ENCODE measurements around the gene CTNNA3.

CTNNA3 gene

GRCh38 chr10:66085906-66086305 lies 1610.1 kb downstream of the CTNNA3 start:
- no peak for DNase-seq (ENCODE audit: low spot score)

- DNase-seq (ENCODE audit: low spot score), result no peak
Measured at GRCh38 chr10:66071907-66072306, 1624.1 kb downstream of the CTNNA3 start.

DNA sequence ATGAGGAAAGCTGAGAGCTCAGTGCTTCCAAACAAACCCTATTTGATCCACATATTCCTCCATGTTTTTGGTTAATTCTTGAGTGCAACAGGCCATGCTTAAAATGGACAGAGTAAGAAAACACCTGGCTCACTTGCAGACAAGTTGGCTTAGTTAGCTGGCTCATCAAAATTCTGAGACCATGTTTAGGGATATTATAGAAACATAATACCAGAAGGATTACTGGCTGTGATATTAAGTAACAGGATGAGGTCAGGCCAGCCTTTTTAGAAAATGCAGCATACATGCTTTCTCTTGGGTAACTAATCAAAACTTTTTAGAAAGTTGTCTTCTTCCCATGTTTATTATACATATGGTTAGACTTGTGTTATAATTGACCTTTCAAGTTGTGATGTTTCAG lies 1637.4 kb downstream of the CTNNA3 start:
- DNase-seq (ENCODE audit: low spot score), result no peak

- DNase-seq (ENCODE audit: low spot score), result no peak
Measured at GRCh38 chr10:66049335-66049734, 1646.7 kb downstream of the CTNNA3 start.

DNA sequence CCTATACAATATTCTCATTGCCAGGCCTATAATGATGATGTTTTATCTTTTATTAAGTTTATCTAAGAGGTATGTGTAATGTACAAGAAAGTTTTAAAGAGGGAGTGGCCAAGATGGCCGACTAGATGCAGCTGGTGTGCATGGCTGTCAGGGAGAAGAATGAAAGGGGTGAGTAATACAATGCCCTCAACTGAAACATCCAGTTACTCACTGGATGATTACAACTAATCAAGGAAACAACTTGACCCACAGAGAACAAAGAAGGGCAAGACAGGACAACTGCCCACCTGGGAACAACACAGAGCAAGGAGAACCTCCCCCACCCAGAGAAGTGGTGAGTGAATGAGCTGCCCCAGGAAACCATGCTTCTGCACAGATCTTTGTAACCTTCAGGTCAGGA lies 1650.1 kb downstream of the CTNNA3 start:
- no peak for DNase-seq (ENCODE audit: low spot score)

- no peak for DNase-seq (ENCODE audit: low spot score)
Measured at GRCh38 chr10:66041771-66042170, 1654.2 kb downstream of the CTNNA3 start.

- no peak for DNase-seq (ENCODE audit: low spot score)
Measured at GRCh38 chr10:66038623-66039022, 1657.4 kb downstream of the CTNNA3 start.

DNA sequence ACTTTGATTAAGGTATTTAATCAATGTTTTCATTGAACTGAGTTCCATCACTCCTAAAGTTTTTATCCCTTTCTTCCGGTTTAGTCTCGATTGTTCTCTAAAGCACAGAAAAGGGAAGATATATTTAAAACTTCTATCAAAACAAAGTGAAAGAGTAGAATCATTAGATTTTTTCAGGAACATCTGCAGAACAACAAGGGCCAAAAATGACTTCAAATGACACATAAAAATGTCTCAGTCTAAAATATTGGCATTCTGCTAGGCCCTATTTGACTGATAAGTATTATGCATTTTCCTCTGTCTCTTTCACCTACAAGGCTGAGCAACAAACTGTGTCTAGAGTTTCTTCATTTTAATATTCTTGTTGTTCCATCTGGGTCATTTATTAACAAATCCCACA lies 1669.7 kb downstream of the CTNNA3 start:
- DNase-seq (ENCODE audit: low spot score), result no peak

GRCh38 chr10:66025186-66025585 lies 1670.8 kb downstream of the CTNNA3 start:
- no peak for DNase-seq (ENCODE audit: low spot score)

DNA sequence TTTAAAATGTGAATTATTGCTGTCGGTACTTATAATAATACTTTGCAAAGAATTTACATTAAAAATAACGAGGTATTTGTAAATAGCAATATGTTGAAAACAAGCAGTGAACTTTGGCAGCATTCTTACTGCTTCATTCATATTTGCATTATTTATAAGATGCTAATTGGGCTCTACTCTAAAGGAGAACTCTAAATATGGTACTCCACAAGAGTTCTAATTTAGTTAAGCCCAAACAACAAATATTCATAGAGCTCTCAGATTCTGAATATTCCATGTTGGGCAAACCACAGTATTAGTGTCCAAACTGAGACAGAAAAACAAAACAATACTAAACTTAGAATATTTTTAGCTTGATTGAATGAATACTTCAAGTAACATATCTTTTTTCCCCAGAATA lies 1674.6 kb downstream of the CTNNA3 start:
- no peak for DNase-seq (ENCODE audit: low spot score)

GRCh38 chr10:66008221-66008620 lies 1687.8 kb downstream of the CTNNA3 start:
- no peak for DNase-seq (ENCODE audit: low spot score)

DNA sequence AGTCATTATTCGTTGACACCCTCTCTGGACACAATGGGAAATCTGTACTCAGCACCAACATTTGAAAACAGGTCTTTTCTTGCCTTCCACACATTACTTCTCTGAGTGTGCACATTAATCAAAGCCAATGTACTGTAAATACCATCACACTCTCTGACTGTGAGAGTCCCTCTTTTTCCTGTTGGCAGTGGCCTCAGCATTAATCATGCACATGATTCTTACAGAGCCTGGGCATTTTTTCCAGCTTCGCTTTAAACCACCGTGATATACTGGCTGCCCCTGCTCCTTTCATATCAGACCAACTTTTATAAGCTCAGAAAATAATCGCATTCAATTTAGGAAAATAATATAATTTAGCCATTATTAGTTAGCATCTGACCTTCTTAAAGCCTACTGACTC lies 1689.6 kb downstream of the CTNNA3 start:
- no peak for DNase-seq (ENCODE audit: low spot score)

- DNase-seq (ENCODE audit: low spot score), result no peak
Measured at GRCh38 chr10:65993451-65993850, 1702.5 kb downstream of the CTNNA3 start.

- DNase-seq (ENCODE audit: low spot score), result no peak
Measured at GRCh38 chr10:65968871-65969270, 1727.1 kb downstream of the CTNNA3 start.

- DNase-seq (ENCODE audit: low spot score), result no peak
Measured at GRCh38 chr10:65968437-65968836, 1727.6 kb downstream of the CTNNA3 start.

DNA sequence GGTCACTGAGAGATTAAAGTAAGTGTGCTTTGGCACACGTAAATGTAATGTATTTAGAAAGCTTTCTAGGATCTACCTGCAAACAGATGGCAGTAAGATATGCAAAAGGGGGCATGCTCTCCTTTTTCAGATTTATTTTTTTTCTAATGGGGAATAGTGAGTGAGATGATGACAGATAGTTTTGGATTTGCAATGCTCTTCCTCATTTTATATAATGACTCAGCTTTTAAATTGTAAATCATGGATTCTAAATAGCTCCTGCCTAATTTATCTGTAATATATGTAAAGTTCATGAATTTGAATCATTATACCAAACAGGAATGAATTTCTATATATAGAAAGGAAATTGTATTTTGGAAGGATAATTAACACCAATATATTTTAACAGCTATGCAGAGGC lies 1731.8 kb downstream of the CTNNA3 start:
- DNase-seq (ENCODE audit: low spot score), result no peak

DNA sequence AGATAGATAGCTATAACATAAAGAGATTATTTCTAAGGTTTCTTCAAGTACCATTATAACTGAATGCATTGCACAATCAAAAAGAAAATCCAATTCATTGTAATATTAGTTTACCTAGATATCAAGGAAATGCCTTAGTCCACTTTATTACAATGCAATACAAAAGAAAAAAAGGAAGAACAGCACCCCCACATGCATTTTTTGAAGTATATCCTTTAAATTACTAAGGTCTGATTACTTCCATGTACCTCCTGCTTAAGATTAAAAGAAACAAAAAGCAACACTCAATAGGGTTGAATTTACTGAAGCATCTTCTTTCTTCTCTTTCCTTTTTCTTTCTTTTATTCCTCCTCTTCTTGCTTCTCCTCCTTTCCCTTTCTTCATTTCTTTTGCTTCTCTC lies 1743.9 kb downstream of the CTNNA3 start:
- no peak for DNase-seq (ENCODE audit: low spot score)

DNA sequence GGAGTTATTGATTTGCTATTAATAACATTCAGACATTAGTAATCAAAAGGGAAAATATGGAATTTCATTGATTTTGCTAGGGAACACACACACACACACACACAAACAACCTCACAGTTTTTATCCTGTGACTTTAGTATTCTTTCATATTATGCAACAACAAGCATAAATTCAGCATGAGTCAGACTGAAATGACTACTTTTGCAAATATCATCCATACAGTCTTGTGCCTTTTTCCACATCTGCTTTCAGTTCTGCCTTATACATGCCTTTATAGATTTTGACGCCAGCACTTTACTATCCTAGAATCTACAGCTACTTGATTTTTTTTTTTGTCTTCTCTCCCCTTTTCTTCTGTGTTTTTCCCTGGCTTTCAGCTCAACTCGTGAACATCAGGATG lies 1745.9 kb downstream of the CTNNA3 start:
- DNase-seq (ENCODE audit: low spot score), result no peak

DNA sequence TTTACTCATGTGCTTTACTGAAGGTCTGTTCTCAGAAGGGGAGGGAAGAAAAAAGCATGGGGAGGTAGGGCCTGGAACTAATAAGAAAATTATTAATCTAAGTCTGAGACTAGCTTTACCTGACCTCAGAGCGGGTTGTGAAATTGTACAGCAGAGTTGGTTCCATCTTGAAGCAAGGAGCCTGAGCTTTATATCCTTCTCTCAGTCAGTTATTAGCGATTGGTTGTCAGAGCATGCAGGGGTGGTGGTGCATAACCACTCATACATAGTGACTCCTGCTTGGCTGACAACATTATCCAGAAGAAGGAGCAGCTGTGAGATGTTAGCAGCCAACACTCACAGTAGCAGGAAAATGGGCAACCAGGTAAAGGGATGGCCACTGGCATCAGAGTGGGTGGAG lies 1746.5 kb downstream of the CTNNA3 start:
- DNase-seq (ENCODE audit: low spot score), result no peak

DNA sequence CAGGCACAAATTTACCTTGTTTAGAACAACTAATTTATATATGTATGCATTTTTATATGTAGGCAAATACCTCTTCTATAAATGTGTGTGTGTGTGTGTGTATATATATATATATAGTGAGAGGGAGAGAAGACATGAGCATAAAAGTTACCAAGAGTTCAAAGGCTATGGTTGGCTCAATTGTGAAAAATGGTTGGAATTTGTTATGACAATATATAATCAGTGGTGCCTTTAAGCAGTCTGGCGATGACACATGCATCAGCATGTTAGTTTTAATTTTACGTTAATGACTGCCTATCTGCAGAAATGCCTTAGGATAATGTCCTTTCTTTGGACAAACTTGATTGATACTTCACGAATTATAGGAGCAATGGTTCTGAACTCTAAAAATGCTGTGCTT lies 1750.9 kb downstream of the CTNNA3 start:
- DNase-seq (ENCODE audit: low spot score), result no peak

DNA sequence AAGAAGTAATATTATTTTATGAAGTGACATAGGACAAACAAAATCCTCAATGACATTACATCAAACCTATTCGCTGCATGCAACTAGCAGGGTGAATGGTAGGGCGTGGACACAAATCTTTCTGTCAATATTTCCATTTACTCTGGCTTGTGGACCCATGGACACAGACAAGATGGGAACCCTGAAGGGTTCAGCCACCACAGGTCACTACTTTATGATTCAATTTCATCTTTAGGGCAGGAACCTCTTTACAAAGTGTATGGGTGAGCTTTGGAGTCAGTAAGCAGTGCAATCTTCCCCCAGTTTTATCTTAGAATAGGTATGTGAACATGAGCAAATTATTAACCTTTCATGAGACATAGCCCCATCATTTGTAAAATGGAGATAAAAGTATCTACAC lies 1752.5 kb downstream of the CTNNA3 start:
- DNase-seq (ENCODE audit: low spot score), result no peak

- no peak for DNase-seq (ENCODE audit: low spot score)
Measured at GRCh38 chr10:65940816-65941662, 1755.0 kb downstream of the CTNNA3 start.

DNA sequence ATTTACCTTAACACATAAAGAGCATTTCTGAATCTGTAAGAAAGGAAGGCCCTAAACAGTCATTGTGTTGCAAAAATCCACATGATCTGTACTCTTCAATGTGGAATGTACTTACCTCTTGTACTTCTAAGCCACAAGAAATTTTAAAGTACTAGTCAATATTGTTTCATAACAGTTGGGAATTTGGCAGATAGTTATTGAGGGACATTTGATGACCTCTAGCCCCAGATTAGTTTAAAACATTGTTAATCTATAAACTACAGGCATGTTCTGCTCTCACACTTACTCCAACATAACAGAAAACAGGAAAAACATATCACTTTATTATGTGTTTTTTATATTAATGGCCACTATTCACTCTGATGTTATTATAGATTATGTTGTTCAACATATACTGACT lies 1755.9 kb downstream of the CTNNA3 start:
- no peak for DNase-seq (ENCODE audit: low spot score)
